ENCODE results near the gene NALCN. TPM values are rescaled to one million over a fixed set of nuclear protein-coding genes. Genes with fewer than 3 reads are reported as not detected.
"Not testable (repeated sequence)": the region's sequence is repeated elsewhere in the genome, so short reads cannot be mapped to it uniquely, and the experiment has no call there.

Gene NALCN
- total RNA-seq, 4 donors from 2014 or later: 0.47 to 0.57 TPM; not detected in 2

DNA sequence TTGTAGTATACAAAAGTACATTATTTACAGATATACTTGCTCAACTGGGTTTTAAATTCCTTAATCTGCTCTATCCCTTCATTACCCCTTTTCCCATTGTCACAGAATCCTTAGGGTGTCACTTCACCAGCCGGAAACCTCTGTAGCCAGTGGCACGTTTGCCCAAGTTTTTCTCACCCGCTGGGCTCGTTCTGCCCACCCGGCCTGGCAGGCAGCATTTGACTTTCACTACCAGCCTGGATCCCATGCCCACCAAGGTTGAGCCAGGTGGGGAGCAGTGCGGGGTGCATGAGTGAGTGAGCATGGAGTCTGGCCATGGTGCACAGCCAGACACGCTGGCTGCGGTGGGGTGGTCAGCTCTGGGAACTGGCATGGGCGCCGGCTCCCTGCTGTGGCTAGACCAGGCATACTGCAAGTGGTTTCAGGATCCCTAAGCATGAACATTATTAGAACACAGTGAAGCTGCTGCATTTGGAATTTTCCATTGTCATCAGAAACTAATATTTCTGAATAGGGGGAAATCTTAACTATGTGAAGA, 98.3 kb downstream of the NALCN start:
- H3K4me3 ChIP-seq: no peak overlapping the region
- H3K4me1 ChIP-seq: no peaks in the 10 kb centered on the region
- WGBS, 2 donors: 76 to 85% methylated on average over 5 to 7 of the region's 10 CpGs
- H3K27me3 ChIP-seq: no peaks in the 10 kb centered on the region
- no peak for TF ChIP-seq POLR2A (IDR thresholded peaks at IDR 0.05)
- TF ChIP-seq, protein P1, sequence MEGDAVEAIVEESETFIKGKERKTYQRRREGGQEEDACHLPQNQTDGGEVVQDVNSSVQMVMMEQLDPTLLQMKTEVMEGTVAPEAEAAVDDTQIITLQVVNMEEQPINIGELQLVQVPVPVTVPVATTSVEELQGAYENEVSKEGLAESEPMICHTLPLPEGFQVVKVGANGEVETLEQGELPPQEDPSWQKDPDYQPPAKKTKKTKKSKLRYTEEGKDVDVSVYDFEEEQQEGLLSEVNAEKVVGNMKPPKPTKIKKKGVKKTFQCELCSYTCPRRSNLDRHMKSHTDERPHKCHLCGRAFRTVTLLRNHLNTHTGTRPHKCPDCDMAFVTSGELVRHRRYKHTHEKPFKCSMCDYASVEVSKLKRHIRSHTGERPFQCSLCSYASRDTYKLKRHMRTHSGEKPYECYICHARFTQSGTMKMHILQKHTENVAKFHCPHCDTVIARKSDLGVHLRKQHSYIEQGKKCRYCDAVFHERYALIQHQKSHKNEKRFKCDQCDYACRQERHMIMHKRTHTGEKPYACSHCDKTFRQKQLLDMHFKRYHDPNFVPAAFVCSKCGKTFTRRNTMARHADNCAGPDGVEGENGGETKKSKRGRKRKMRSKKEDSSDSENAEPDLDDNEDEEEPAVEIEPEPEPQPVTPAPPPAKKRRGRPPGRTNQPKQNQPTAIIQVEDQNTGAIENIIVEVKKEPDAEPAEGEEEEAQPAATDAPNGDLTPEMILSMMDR (IDR thresholded peaks at IDR 0.05): no peak
- no peak for DNase-seq
- no peaks in the 10 kb centered on the region for H3K36me3 ChIP-seq
- no peaks in the 10 kb centered on the region for H3K9me3 ChIP-seq
- intact Hi-C loops (cut with DNase I): no loop called here
- no peak overlapping the region for H3K27ac ChIP-seq

GRCh38 chr13:101313479-101313878, 102.8 kb downstream of the NALCN start:
- H3K9me3 ChIP-seq; H3K36me3 ChIP-seq; H3K4me3 ChIP-seq; H3K27ac ChIP-seq; H3K27me3 ChIP-seq; DNase-seq; H3K4me1 ChIP-seq; intact Hi-C loops (cut with DNase I): not testable (repeated sequence)
- 64 to 88% methylated on average over 1 of the region's 1 CpG for WGBS, 2 donors

GRCh38 chr13:101309014-101309619, 107.2 kb downstream of the NALCN start:
- DNase-seq: no peak
- Histone ChIP-seq H3K27ac (no peak overlapping the region), H3K36me3 (no peaks in the 10 kb centered on the region), H3K9me3 (no peaks in the 10 kb centered on the region), H3K4me3 (no peak overlapping the region), H3K27me3 (no peaks in the 10 kb centered on the region), H3K4me1 (no peaks in the 10 kb centered on the region)
- TF ChIP-seq POLR2A (IDR thresholded peaks at IDR 0.05): no peak
- TF ChIP-seq, protein P1 (IDR thresholded peaks at IDR 0.05): no peak
- intact Hi-C loops (cut with DNase I): no loop called here

- Histone ChIP-seq H3K27ac (no peak overlapping the region), H3K9me3 (no peaks in the 10 kb centered on the region), H3K4me1 (no peaks in the 10 kb centered on the region), H3K27me3 (no peaks in the 10 kb centered on the region), H3K36me3 (no peaks in the 10 kb centered on the region), H3K4me3 (no peak overlapping the region)
- intact Hi-C loops (cut with DNase I): no loop called here
- no peak for TF ChIP-seq POLR2A (IDR thresholded peaks at IDR 0.05)
- TF ChIP-seq, protein P1 (IDR thresholded peaks at IDR 0.05): no peak
- no peak for DNase-seq
- WGBS, 2 donors: 63 to 64% methylated on average over 4 of the region's 4 CpGs
Observed at GRCh38 chr13:101308247-101309013, 107.9 kb downstream of the NALCN start.

DNA sequence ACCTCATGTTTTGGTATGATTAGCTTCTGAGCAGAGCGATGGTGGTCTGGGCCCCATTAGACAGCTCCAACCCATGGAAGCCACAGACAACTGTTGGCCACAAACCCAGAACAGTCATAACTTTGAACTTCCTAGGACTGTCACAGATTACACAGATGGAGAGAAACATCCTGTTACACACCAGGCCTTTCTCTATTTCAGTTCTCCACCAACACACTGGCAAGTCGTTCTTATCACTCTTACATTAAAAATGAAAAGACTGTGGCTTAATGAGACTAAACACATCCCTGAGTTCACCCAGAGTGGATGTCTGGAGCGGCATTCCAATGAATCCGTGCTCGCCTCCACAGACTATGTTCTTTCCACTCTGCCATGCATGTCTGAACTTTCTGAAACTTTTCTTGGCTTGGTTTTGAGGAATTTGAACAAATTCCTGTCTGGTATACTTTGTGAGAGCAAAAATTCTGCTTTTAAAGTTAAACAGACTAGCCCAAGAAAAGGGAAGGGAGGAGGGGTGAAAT, 109.1 kb downstream of the NALCN start:
- 67 to 80% methylated on average over 5 of the region's 5 CpGs for WGBS, 2 donors
- Histone ChIP-seq H3K27ac (no peak overlapping the region), H3K4me3 (no peak overlapping the region), H3K27me3 (no peaks in the 10 kb centered on the region), H3K36me3 (no peaks in the 10 kb centered on the region), H3K4me1 (no peaks in the 10 kb centered on the region), H3K9me3 (no peaks in the 10 kb centered on the region)
- TF ChIP-seq, protein P1 (IDR thresholded peaks at IDR 0.05): no peak
- TF ChIP-seq POLR2A (IDR thresholded peaks at IDR 0.05): no peak
- intact Hi-C loops (cut with DNase I): no loop called here
- DNase-seq: no peak

All from esophagus squamous epithelium (tissue), 5 donors.